Parathyroid adenoma (tissue), 2 donors: Measurements from ENCODE around the gene ATAD3A.

Experiments
- H2AFZ ChIP-seq: fragments of 300-600 bp; sonication (generic); one replicate; pipeline ENCODE4 v1.7.0; 2017; ENCODE audit warnings: antibody characterized with exemption, mild to moderate bottlenecking
- H3K27ac ChIP-seq: fragments of 300-600 bp; sonication (generic); one replicate; pipeline ENCODE4 v1.7.0; 2017
- H3K27me3 ChIP-seq: fragments of 300-600 bp; sonication (generic); one replicate; pipeline ENCODE4 v1.7.0; 2017; ENCODE audit warnings: low read length; ENCODE audit not compliant: control insufficient read depth, insufficient read depth
- H3K36me3 ChIP-seq: fragments of 300-600 bp; sonication (generic); one replicate; pipeline ENCODE4 v1.7.0; 2017; ENCODE audit warnings: low read length; ENCODE audit not compliant: control insufficient read depth, insufficient read depth
- H3K4me1 ChIP-seq: fragments of 300-600 bp; sonication (generic); one replicate; pipeline ENCODE4 v1.7.0; 2017; ENCODE audit warnings: control low read depth
- H3K4me2 ChIP-seq: fragments of 300-600 bp; sonication (generic); one replicate; pipeline ENCODE4 v1.7.0; 2017; ENCODE audit warnings: low read length
- H3K4me3 ChIP-seq: fragments of 300-600 bp; sonication (generic); one replicate; pipeline ENCODE4 v1.7.0; 2017; ENCODE audit warnings: low read depth, low read length
- H3K79me2 ChIP-seq: fragments of 300-600 bp; sonication (generic); one replicate; pipeline ENCODE4 v1.7.0; 2017; ENCODE audit warnings: control low read depth
- H3K9ac ChIP-seq: fragments of 300-600 bp; sonication (generic); one replicate; pipeline ENCODE4 v1.7.0; 2017; ENCODE audit warnings: mild to moderate bottlenecking
- H3K9me3 ChIP-seq: fragments of 300-600 bp; sonication (generic); one replicate; pipeline ENCODE4 v1.7.0; 2017; ENCODE audit warnings: low read length; ENCODE audit not compliant: control insufficient read depth
- TF ChIP-seq, protein P1 (sequence below): fragments of 300-600 bp; sonication (generic); IDR thresholded peaks from one replicate; pipeline ENCODE4 v1.7.0; 2017; ENCODE audit warnings: antibody characterized with exemption, mild to moderate bottlenecking
- donor health status: primary hyperparathyroidism.

ATAD3A gene

DNA sequence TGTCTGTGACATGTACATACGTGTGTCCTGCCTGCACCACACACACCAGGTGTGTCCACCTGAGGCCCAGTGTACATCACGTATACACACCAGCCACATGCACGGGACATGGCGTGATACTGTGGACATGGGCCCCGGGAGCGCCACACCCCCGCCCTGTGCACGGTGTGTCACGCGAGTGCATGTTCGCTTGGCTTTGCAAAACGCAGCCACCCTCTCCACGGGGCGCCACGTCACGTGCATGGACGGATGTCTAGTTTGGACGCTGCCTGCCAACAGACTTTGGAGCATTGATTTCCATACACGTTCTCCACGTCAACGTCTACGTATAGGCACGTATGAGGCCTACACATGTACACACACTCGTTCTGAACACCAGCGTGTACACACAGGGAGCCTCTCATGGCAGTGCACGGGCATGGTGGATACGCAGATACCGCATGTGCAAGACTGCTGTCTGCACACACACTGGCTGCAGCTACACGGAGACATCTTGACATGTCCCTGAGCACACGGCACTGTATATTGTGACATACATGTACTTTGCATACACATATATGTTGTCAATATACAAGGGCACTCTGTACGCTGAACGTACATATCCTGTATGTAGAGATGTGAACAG, 25.8 kb downstream of the ATAD3A start:
- Histone ChIP-seq H3K79me2 (no peaks in the 10 kb centered on the region), H3K4me2 (no peak overlapping the region), H3K27me3 (no peaks in the 10 kb centered on the region), H3K27ac (no peak overlapping the region), H3K9ac (no peak overlapping the region), H3K4me1 (no peaks in the 10 kb centered on the region), H3K4me3 (no peak overlapping the region), H2AFZ (no peak overlapping the region), H3K9me3 (no peaks in the 10 kb centered on the region), H3K36me3 (no peaks in the 10 kb centered on the region)
- TF ChIP-seq, protein P1, sequence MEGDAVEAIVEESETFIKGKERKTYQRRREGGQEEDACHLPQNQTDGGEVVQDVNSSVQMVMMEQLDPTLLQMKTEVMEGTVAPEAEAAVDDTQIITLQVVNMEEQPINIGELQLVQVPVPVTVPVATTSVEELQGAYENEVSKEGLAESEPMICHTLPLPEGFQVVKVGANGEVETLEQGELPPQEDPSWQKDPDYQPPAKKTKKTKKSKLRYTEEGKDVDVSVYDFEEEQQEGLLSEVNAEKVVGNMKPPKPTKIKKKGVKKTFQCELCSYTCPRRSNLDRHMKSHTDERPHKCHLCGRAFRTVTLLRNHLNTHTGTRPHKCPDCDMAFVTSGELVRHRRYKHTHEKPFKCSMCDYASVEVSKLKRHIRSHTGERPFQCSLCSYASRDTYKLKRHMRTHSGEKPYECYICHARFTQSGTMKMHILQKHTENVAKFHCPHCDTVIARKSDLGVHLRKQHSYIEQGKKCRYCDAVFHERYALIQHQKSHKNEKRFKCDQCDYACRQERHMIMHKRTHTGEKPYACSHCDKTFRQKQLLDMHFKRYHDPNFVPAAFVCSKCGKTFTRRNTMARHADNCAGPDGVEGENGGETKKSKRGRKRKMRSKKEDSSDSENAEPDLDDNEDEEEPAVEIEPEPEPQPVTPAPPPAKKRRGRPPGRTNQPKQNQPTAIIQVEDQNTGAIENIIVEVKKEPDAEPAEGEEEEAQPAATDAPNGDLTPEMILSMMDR, result no peak

DNA sequence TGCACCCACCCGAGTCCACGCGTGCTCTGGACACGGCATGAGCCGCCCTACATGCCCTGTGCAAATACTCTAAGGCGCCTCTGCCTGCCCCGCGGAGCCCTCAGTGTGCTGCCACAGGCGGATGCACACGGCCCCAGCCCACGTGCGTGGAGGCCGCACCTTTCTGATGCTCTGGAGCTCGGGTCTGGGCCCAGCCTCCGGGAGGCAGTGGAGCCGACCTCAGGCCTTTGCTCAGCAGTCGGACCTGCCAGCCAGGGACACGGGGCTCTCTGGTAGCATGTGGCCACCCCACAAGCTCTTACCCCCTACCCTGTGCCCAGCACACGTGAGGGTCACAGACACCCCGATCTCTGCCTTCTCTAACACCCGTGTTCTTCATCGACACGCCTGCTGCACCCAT, 26.4 kb downstream of the ATAD3A start:
- Histone ChIP-seq H3K9ac (no peak overlapping the region), H2AFZ (no peak overlapping the region), H3K27me3 (no peaks in the 10 kb centered on the region), H3K79me2 (no peaks in the 10 kb centered on the region), H3K4me2 (no peak overlapping the region), H3K27ac (no peak overlapping the region), H3K4me3 (no peak overlapping the region), H3K9me3 (no peaks in the 10 kb centered on the region), H3K4me1 (no peaks in the 10 kb centered on the region), H3K36me3 (no peaks in the 10 kb centered on the region)
- TF ChIP-seq, protein P1, result no peak

DNA sequence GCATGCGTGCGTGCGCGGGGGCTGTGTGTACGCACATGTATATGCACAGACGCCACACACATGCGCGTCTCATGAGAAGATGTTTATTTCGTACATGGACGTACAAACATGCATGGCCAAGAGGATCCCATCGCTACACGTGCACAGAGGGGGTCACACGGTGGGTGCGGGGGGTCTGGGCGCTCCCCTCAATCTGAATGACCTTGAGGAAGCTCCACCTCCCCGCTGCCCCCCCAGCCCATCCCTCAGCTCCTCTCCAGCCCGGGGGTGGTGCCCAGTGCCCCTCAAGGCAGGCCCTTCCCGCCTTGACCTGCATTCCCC, 27.0 kb downstream of the ATAD3A start:
- peak overlapping the region; percentile 44 for H3K4me3 ChIP-seq
- no peaks in the 10 kb centered on the region for H3K79me2 ChIP-seq
- no peaks in the 10 kb centered on the region for H3K9me3 ChIP-seq
- no peaks in the 10 kb centered on the region for H3K27me3 ChIP-seq
- H2AFZ ChIP-seq, result no peak overlapping the region
- H3K27ac ChIP-seq, result no peak overlapping the region
- H3K4me1 ChIP-seq, result no peaks in the 10 kb centered on the region
- no peak overlapping the region for H3K9ac ChIP-seq
- H3K4me2 ChIP-seq, result no peak overlapping the region
- no peaks in the 10 kb centered on the region for H3K36me3 ChIP-seq
- TF ChIP-seq, protein P1, result no peak

DNA sequence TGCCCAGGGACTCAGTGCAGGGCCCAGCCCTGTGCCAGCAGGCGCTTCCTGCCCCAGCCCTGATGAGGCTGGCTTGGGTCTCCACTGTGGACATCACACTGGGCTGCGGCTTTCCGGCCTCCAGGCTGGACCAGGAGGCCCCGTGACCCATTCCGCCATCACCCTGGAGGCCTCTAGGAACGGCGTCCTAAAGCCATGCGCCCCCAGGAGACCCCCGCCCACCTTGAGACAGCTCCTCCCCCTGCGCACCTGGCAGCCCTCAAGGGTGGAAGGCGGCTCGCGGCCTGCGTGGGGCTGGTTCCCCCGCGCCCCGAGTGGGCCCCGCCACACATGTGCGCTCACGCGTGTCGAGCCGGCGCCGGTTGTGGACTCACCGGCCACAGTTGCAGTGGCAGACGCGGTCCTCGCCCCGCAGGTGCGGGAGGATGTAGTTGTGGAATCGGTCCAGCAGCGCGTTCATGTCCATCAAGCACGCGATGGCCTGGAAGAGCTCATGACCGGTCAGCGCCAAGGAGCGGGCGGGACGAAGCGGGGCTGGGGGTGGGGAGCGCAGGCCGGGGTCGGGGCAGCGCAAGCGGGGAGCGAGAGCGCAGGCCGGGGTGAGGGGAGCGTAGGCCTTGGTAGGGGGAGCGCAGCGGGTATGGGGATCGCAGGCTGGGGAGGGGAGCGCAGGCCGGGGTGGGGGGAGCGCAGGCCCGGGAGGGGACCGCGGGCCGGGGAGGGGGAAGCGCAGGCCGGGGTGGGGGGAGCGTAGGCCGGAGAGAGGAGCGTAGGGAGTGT, 27.5 kb downstream of the ATAD3A start:
- no peaks in the 10 kb centered on the region for H3K27me3 ChIP-seq
- H2AFZ ChIP-seq, result no peak overlapping the region
- no peaks in the 10 kb centered on the region for H3K9me3 ChIP-seq
- TF ChIP-seq, protein P1, result no peak
- no peaks in the 10 kb centered on the region for H3K36me3 ChIP-seq
- peak overlapping the region; percentile 44 for H3K4me3 ChIP-seq
- H3K4me2 ChIP-seq, result peak overlapping the region; percentile 87
- H3K4me1 ChIP-seq, result no peaks in the 10 kb centered on the region
- H3K27ac ChIP-seq, result no peak overlapping the region
- H3K9ac ChIP-seq, result no peak overlapping the region
- no peaks in the 10 kb centered on the region for H3K79me2 ChIP-seq
